K562 (cell line): ENCODE data around the gene TAS1R3. TPM values are rescaled to one million over a fixed set of nuclear protein-coding genes. Genes with fewer than 3 reads are reported as not detected.

Experiments
- CGGBP1 ChIP-seq: fragments of 250-450 bp; sonication (Bioruptor Pico); IDR thresholded peaks from 2 replicates; pipeline ENCODE4 v1.9.0; 2021; ENCODE audit warnings: mild to moderate bottlenecking
- FOXA3 ChIP-seq, 2 experiments: fragments of 450-650 bp in 1 of 2; sonication (generic) in 1 of 2; formaldehyde crosslinking; IDR thresholded peaks in 1 of 2; conservative IDR thresholded peaks in 1 of 2; 2 replicates each; pipeline versions ENCODE4 v1.4.0 to v1.8.0; 2020 to 2022; ENCODE audit warnings: mild to moderate bottlenecking in 2 of 2, missing genetic modification reagents in 1 of 2
- HMGN3 ChIP-seq: IDR thresholded peaks from 2 replicates; pipeline ENCODE4 v1.6.1; 2011; ENCODE audit warnings: borderline replicate concordance, low read depth, mild to moderate bottlenecking, mixed read lengths, low read length; ENCODE audit not compliant: insufficient read length; ENCODE audit errors: extremely low read depth
- HNRNPL ChIP-seq: fragments of 200-400 bp; formaldehyde crosslinking; IDR thresholded peaks from 2 replicates; pipeline ENCODE4 v1.6.1; 2017; ENCODE audit warnings: low read depth, mild to moderate bottlenecking, low read length
- NEUROD1 ChIP-seq: fragments of 150-350 bp; IDR thresholded peaks from 2 replicates; pipeline ENCODE4 v1.6.1; 2014; ENCODE audit warnings: borderline replicate concordance, low read length, low read depth; ENCODE audit not compliant: partially characterized antibody
- POLR3A ChIP-seq: IDR thresholded peaks from 2 replicates; pipeline ENCODE4 v1.6.1; 2011; ENCODE audit warnings: borderline replicate concordance, mild to moderate bottlenecking, moderate library complexity; ENCODE audit not compliant: insufficient read length, insufficient read depth; ENCODE audit errors: extremely low read depth
- PRMT5 ChIP-seq: sonication (generic); formaldehyde crosslinking; IDR thresholded peaks from 2 replicates; pipeline ENCODE4 v1.5.0; 2020; ENCODE audit warnings: missing genetic modification reagents
- RAD21 ChIP-seq, 2 experiments: fragments of 250-450 bp in 1 of 2; fragments of 450-650 bp in 1 of 2; sonication (Bioruptor Pico) in 1 of 2; formaldehyde crosslinking in 1 of 2; IDR thresholded peaks in 1 of 2; conservative IDR thresholded peaks in 1 of 2; 2 replicates each; pipeline versions ENCODE4 v1.4.0 to v1.8.0; 2020 to 2022; ENCODE audit warnings: mild to moderate bottlenecking in 2 of 2, moderate library complexity in 1 of 2
- RB1 ChIP-seq: fragments of 450-650 bp; IDR thresholded peaks from 2 replicates; pipeline ENCODE4 v1.6.1; 2017; ENCODE audit warnings: low read depth, mild to moderate bottlenecking
- SRSF7 ChIP-seq: fragments of 200-400 bp; formaldehyde crosslinking; optimal IDR thresholded peaks from 2 replicates; pipeline ENCODE3; 2017; ENCODE audit warnings: mild to moderate bottlenecking, low read depth, low read length
- TEAD1 ChIP-seq, 2 experiments: fragments of 450-650 bp in 1 of 2; sonication (generic) in 1 of 2; formaldehyde crosslinking; IDR thresholded peaks; 2 replicates each; pipeline versions ENCODE4 v1.4.0 to v1.8.0; 2020 to 2022; ENCODE audit warnings: mild to moderate bottlenecking in 2 of 2, missing genetic modification reagents in 1 of 2
- ZFX ChIP-seq: sonication (generic); formaldehyde crosslinking; IDR thresholded peaks from 2 replicates; pipeline ENCODE4 v1.8.0; 2022; ENCODE audit warnings: mild to moderate bottlenecking, missing genetic modification reagents, moderate library complexity
- ZNF239 ChIP-seq: fragments of 250-450 bp; sonication (Bioruptor Pico); IDR thresholded peaks from 2 replicates; pipeline ENCODE4 v1.4.0; 2020; ENCODE audit warnings: mild to moderate bottlenecking
- ZNF282 ChIP-seq: sonication (generic); formaldehyde crosslinking; IDR thresholded peaks from 2 replicates; pipeline ENCODE4 v1.8.1; 2023; ENCODE audit warnings: missing genetic modification reagents
- polyA plus RNA-seq, 8 experiments: library from polyadenylated mRNA; depleted of rRNA in 4 of 8; stranded (reverse) in 5 of 8; unstranded in 3 of 8; fragments of >200 nt; fragmentation: Nextera tagmentation in 2 of 8; fragmentation: Illumina TruSeq in 1 of 8; extraction: Ambion mirVana in 2 of 8; extraction: Trizol in 1 of 8; gene quantifications; 2 replicates each; pipeline versions ENCODE4 v1.2.1 to v1.2.3, GENCODE V29; 2011 to 2014; ENCODE audit warnings: inconsistent platforms in 1 of 8, missing spikeins in 1 of 8
- total RNA-seq, 7 experiments: library from RNA; depleted of rRNA in 6 of 7; stranded (reverse); fragments of >200 nt in 6 of 7; fragmentation: Illumina TruSeq in 2 of 7; extraction: Trizol in 2 of 7; gene quantifications; 2 replicates each; pipeline versions ENCODE4 v1.2.1 to v1.2.3, GENCODE V29; 2011 to 2021; ENCODE audit warnings: low replicate concordance in 1 of 7
- TF ChIP-seq, protein P1 (sequence below), 2 experiments: IDR thresholded peaks; 2 replicates each; pipeline ENCODE4 v1.6.1; 2011; ENCODE audit warnings: borderline replicate concordance in 1 of 2, control low read depth in 1 of 2, low read depth in 1 of 2, low read length in 1 of 2, mild to moderate bottlenecking in 1 of 2, mixed read lengths in 1 of 2, moderate library complexity in 1 of 2; ENCODE audit not compliant: insufficient read depth in 1 of 2, insufficient read length in 1 of 2, poor library complexity in 1 of 2, severe bottlenecking in 1 of 2; ENCODE audit errors: extremely low read depth in 1 of 2
- TF ChIP-seq, protein P2 (sequence below): sonication (generic); formaldehyde crosslinking; IDR thresholded peaks from 2 replicates; pipeline ENCODE4 v1.9.0; 2022; ENCODE audit warnings: mild to moderate bottlenecking, missing genetic modification reagents
- TF ChIP-seq, protein P3 (sequence below): fragments of 450-650 bp; formaldehyde crosslinking; IDR thresholded peaks from 2 replicates; pipeline ENCODE4 v1.4.0; 2020; ENCODE audit warnings: mild to moderate bottlenecking, moderate library complexity
- TF ChIP-seq, protein P4 (sequence below): fragments of 250-450 bp; sonication (Bioruptor Pico); IDR thresholded peaks from 2 replicates; pipeline ENCODE4 v1.9.0; 2021; ENCODE audit warnings: mild to moderate bottlenecking, inconsistent platforms
- TF ChIP-seq, protein P5 (sequence below): sonication (generic); formaldehyde crosslinking; IDR thresholded peaks from 2 replicates; pipeline ENCODE4 v1.5.0; 2020; ENCODE audit warnings: missing genetic modification reagents

Gene TAS1R3
- total and polyA plus RNA-seq, 9 of the 15 experiments (the other 6 are each of a cell fraction or from before 2014, with no cell fraction given), result 0.07 to 0.13 TPM; not detected in 7

DNA sequence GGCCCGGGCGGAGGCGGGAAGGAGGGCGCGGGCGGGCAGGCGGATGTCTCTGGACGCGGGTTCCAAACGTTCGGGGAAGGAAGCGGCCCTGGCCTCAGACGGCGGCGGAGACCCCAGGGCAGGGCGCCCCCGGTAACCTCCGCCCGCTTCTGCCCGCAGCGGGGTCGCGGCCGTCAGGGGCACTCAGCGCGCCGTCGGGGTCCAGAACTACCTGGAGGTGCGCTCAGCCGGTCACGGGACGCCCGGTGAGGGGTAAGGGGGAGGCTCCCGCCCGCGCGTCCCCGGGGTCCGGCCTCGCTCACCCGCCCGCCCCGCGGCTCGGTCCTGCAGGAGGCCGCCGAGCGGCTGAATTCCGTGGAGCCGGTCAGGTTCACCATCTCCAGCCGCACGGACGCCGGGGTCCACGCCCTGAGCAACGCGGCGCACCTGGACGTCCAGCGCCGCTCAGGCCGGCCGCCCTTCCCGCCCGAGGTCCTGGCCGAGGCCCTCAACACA, 22.3 kb upstream of the TAS1R3 start (continued):
- TF ChIP-seq FOXA3 (CRISPR knock-in tag; conservative IDR thresholded peaks at IDR 0.05 in 1 of 2, IDR thresholded peaks at IDR 0.05 in 1 of 2) (peak in 1 of 2 experiments; percentile 63; a peak in 2 of 4 replicates), NEUROD1 (peak; percentile 7), CGGBP1 (CRISPR knock-in tag) (no peak), SRSF7 (peak; percentile 24), RAD21 (CRISPR knock-in tag; conservative IDR thresholded peaks at IDR 0.05 in 1 of 2, IDR thresholded peaks at IDR 0.05 in 1 of 2) (no peak), PRMT5 (CRISPR knock-in tag) (no peak), ZNF282 (CRISPR knock-in tag) (0 out of 2 replicates have a peak, but pooled peaks have one; percentile 41), ZNF239 (CRISPR knock-in tag) (no peak), POLR3A (no peak), HMGN3 (peak; percentile 39), HNRNPL (peak; percentile 40; the same call in 1 of the 2 replicates), ZFX (CRISPR knock-in tag) (0 out of 2 replicates have a peak, but pooled peaks have one; percentile 9), TEAD1 (CRISPR knock-in tag; IDR thresholded peaks at IDR 0.05) (peak in 1 of 2 experiments; percentile 9; a peak in 1 of 4 replicates), RB1 (peak; percentile 2)
- TF ChIP-seq, protein P1, sequence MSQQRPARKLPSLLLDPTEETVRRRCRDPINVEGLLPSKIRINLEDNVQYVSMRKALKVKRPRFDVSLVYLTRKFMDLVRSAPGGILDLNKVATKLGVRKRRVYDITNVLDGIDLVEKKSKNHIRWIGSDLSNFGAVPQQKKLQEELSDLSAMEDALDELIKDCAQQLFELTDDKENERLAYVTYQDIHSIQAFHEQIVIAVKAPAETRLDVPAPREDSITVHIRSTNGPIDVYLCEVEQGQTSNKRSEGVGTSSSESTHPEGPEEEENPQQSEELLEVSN (IDR thresholded peaks at IDR 0.05; ENCODE audit: borderline replicate concordance in 1 of 2, extremely low read depth in 1 of 2, insufficient read depth in 1 of 2, insufficient read length in 1 of 2, low read depth in 1 of 2, low read length in 1 of 2, poor library complexity in 1 of 2, severe bottlenecking in 1 of 2), result peak in 1 of 2 experiments; percentile 47
- TF ChIP-seq, protein P2, sequence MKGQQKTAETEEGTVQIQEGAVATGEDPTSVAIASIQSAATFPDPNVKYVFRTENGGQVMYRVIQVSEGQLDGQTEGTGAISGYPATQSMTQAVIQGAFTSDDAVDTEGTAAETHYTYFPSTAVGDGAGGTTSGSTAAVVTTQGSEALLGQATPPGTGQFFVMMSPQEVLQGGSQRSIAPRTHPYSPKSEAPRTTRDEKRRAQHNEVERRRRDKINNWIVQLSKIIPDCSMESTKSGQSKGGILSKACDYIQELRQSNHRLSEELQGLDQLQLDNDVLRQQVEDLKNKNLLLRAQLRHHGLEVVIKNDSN, result 0 out of 2 replicates have a peak, but pooled peaks have one; percentile 23
- TF ChIP-seq, protein P3, sequence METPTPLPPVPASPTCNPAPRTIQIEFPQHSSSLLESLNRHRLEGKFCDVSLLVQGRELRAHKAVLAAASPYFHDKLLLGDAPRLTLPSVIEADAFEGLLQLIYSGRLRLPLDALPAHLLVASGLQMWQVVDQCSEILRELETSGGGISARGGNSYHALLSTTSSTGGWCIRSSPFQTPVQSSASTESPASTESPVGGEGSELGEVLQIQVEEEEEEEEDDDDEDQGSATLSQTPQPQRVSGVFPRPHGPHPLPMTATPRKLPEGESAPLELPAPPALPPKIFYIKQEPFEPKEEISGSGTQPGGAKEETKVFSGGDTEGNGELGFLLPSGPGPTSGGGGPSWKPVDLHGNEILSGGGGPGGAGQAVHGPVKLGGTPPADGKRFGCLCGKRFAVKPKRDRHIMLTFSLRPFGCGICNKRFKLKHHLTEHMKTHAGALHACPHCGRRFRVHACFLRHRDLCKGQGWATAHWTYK (CRISPR knock-in tag), result peak; percentile 65; the same call in 1 of the 2 replicates
- TF ChIP-seq, protein P4, sequence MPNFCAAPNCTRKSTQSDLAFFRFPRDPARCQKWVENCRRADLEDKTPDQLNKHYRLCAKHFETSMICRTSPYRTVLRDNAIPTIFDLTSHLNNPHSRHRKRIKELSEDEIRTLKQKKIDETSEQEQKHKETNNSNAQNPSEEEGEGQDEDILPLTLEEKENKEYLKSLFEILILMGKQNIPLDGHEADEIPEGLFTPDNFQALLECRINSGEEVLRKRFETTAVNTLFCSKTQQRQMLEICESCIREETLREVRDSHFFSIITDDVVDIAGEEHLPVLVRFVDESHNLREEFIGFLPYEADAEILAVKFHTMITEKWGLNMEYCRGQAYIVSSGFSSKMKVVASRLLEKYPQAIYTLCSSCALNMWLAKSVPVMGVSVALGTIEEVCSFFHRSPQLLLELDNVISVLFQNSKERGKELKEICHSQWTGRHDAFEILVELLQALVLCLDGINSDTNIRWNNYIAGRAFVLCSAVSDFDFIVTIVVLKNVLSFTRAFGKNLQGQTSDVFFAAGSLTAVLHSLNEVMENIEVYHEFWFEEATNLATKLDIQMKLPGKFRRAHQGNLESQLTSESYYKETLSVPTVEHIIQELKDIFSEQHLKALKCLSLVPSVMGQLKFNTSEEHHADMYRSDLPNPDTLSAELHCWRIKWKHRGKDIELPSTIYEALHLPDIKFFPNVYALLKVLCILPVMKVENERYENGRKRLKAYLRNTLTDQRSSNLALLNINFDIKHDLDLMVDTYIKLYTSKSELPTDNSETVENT (CRISPR knock-in tag), result 0 out of 2 replicates have a peak, but pooled peaks have one; percentile 6
- TF ChIP-seq, protein P5, sequence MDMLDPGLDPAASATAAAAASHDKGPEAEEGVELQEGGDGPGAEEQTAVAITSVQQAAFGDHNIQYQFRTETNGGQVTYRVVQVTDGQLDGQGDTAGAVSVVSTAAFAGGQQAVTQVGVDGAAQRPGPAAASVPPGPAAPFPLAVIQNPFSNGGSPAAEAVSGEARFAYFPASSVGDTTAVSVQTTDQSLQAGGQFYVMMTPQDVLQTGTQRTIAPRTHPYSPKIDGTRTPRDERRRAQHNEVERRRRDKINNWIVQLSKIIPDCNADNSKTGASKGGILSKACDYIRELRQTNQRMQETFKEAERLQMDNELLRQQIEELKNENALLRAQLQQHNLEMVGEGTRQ, result 0 out of 2 replicates have a peak, but pooled peaks have one; percentile 14
